SJCRH30 (cell line): ENCODE results near the gene BAZ1A. TPM values are rescaled to one million over a fixed set of nuclear protein-coding genes. Genes with fewer than 3 reads are reported as not detected.

Experiments used
- DNase-seq, 2 experiments: peaks; one replicate each; pipeline ENCODE4 v3.0.0-alpha.2; 2015 to 2020
- H3K27ac ChIP-seq: fragments of 250-450 bp; sonication (Bioruptor Pico); 2 replicates; pipeline ENCODE4 v1.5.1; 2020; ENCODE audit warnings: mild to moderate bottlenecking, moderate library complexity
- H3K27me3 ChIP-seq: fragments of 250-450 bp; sonication (Bioruptor Pico); 2 replicates; pipeline ENCODE4 v1.5.1; 2020; ENCODE audit warnings: mild to moderate bottlenecking, moderate library complexity
- H3K36me3 ChIP-seq: fragments of 250-450 bp; sonication (Bioruptor Pico); 2 replicates; pipeline ENCODE4 v1.5.1; 2020; ENCODE audit warnings: mild to moderate bottlenecking, moderate library complexity
- H3K4me1 ChIP-seq: fragments of 250-450 bp; sonication (Bioruptor Pico); 2 replicates; pipeline ENCODE4 v1.5.1; 2020; ENCODE audit warnings: mild to moderate bottlenecking, moderate library complexity
- H3K4me3 ChIP-seq: fragments of 250-450 bp; sonication (Bioruptor Pico); 2 replicates; pipeline ENCODE4 v1.5.1; 2020; ENCODE audit warnings: mild to moderate bottlenecking, moderate library complexity
- H3K9me3 ChIP-seq: fragments of 250-450 bp; sonication (Bioruptor Pico); replicated peaks from 2 replicates; pipeline ENCODE4 v1.5.1; 2020; ENCODE audit warnings: mild to moderate bottlenecking, moderate library complexity
- total RNA-seq: library from RNA; depleted of rRNA; stranded (reverse); fragments of >200 nt; shearing (Covaris generic); gene quantifications from 2 replicates; pipeline ENCODE4 v1.2.3, GENCODE V29; 2014; rRNA removed

Gene BAZ1A, protein sequence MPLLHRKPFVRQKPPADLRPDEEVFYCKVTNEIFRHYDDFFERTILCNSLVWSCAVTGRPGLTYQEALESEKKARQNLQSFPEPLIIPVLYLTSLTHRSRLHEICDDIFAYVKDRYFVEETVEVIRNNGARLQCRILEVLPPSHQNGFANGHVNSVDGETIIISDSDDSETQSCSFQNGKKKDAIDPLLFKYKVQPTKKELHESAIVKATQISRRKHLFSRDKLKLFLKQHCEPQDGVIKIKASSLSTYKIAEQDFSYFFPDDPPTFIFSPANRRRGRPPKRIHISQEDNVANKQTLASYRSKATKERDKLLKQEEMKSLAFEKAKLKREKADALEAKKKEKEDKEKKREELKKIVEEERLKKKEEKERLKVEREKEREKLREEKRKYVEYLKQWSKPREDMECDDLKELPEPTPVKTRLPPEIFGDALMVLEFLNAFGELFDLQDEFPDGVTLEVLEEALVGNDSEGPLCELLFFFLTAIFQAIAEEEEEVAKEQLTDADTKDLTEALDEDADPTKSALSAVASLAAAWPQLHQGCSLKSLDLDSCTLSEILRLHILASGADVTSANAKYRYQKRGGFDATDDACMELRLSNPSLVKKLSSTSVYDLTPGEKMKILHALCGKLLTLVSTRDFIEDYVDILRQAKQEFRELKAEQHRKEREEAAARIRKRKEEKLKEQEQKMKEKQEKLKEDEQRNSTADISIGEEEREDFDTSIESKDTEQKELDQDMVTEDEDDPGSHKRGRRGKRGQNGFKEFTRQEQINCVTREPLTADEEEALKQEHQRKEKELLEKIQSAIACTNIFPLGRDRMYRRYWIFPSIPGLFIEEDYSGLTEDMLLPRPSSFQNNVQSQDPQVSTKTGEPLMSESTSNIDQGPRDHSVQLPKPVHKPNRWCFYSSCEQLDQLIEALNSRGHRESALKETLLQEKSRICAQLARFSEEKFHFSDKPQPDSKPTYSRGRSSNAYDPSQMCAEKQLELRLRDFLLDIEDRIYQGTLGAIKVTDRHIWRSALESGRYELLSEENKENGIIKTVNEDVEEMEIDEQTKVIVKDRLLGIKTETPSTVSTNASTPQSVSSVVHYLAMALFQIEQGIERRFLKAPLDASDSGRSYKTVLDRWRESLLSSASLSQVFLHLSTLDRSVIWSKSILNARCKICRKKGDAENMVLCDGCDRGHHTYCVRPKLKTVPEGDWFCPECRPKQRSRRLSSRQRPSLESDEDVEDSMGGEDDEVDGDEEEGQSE (N-terminal part only)
- 51.9 and 60.8 TPM in 2 replicates for total RNA-seq

DNA sequence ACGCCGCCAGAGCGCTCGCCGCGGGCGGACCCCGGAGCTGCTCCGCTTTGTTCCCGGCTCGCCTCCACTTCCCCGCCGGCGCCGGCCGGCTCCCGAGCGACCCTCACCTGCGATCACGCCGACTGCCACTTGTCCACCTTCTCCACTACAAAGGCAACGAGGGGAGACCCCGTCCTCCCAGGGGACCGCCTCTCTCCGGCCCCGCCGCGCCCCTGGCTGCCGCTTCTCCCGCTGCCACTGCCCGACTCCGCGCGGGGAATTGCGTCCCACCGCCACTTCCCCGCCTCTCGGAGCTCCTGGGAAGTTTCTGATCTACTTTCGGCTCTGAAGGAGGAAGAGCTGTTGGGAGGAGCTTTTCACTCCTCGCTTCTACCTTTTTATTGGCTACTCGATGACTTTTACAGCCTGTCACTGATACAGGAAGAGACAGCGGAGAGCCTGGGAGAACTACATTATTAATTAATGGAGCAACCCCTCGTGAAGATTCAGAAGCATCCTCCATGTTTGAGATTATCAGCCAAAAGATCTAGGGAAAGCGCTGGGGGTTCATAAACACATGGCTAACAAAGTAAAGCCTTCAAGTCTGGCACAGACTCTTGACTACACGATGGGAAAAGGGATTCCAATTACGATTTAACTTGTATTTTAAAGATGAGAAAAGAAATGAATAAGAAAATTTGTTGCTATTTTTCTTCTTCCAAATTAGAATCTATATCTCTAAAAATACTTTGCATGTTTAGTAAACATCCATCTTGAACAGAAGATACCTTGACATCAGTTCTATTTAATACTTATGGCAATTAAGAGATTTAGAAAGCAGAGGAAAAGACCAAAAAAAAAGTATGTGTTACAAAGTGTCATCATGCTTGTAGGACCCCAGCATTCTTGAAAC lies at the start of gene BAZ1A:
Gene BAZ1A, minus strand, starts transcription at position 330 of the 892 bp plus-strand sequence. CDS start 756 bp downstream, outside the sequence.
- 0 out of 2 replicates have a peak, but pooled peaks cover under 1% of the 10 kb centered on the region for H3K36me3 ChIP-seq
- no peaks in the 10 kb centered on the region for H3K27me3 ChIP-seq
- peak within 1 kb of the TSS; percentile 85 for H3K4me3 ChIP-seq
- DNase-seq = peak; percentile 80 to 94
- peak within 1 kb of the TSS; percentile 76 for H3K27ac ChIP-seq
- peaks cover 4% of the 10 kb centered on the region; the same call in 1 of the 2 replicates for H3K4me1 ChIP-seq
- no peaks in the 10 kb centered on the region for H3K9me3 ChIP-seq

GRCh38 chr14:34920339-34920738 lies 45.2 kb upstream of the BAZ1A start:
- H3K4me3 ChIP-seq = no peak overlapping the region
- no peaks in the 10 kb centered on the region for H3K27me3 ChIP-seq
- no peak for DNase-seq
- H3K9me3 ChIP-seq = no peaks in the 10 kb centered on the region
- H3K27ac ChIP-seq = no peak overlapping the region
- no peaks in the 10 kb centered on the region for H3K4me1 ChIP-seq
- H3K36me3 ChIP-seq = no peaks in the 10 kb centered on the region

DNA sequence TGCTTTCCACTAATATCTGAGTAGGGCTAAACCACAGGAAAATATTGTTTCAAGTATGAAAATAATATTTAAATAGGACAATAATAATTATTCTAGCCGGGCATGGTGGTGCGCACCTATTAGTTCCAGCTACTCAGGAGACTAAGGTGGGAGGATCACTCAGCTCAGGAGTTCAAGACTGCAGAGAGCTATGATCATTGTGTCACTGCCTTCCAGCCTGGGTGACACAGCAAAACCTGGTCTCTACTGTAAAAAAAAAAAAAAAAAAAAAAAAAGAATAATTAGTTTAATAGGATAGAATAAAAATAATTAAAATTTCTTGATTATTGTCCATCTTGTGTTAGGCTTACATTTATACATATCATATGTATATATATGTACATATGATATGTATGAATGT lies 38.5 kb upstream of the BAZ1A start:
- H3K36me3 ChIP-seq = no peaks in the 10 kb centered on the region
- DNase-seq = no peak
- no peak overlapping the region for H3K27ac ChIP-seq
- H3K4me3 ChIP-seq = no peak overlapping the region
- peaks cover 9% of the 10 kb centered on the region; the same call in 1 of the 2 replicates for H3K4me1 ChIP-seq
- H3K9me3 ChIP-seq = no peaks in the 10 kb centered on the region
- H3K27me3 ChIP-seq = no peaks in the 10 kb centered on the region

GRCh38 chr14:34912966-34913365 lies 37.8 kb upstream of the BAZ1A start:
- H3K27me3 ChIP-seq = no peaks in the 10 kb centered on the region
- H3K4me1 ChIP-seq = peaks cover 9% of the 10 kb centered on the region; the same call in 1 of the 2 replicates
- H3K27ac ChIP-seq = no peak overlapping the region
- H3K4me3 ChIP-seq = no peak overlapping the region
- H3K36me3 ChIP-seq = no peaks in the 10 kb centered on the region
- H3K9me3 ChIP-seq = no peaks in the 10 kb centered on the region
- peak in 1 of 2 experiments; percentile 13 for DNase-seq

- peaks cover 9% of the 10 kb centered on the region; the same call in 1 of the 2 replicates for H3K4me1 ChIP-seq
- H3K27ac ChIP-seq = no peak overlapping the region
- H3K4me3 ChIP-seq = no peak overlapping the region
- no peaks in the 10 kb centered on the region for H3K27me3 ChIP-seq
- H3K36me3 ChIP-seq = no peaks in the 10 kb centered on the region
- H3K9me3 ChIP-seq = no peaks in the 10 kb centered on the region
- peak in 1 of 2 experiments; percentile 13 for DNase-seq
These were observed 37.0 kb upstream of the BAZ1A start for GRCh38 chr14:34912182-34912581.

GRCh38 chr14:34911209-34912150 lies 36.3 kb upstream of the BAZ1A start:
- Histone ChIP-seq H3K9me3 (no peaks in the 10 kb centered on the region), H3K27ac (no peak overlapping the region), H3K4me3 (no peak overlapping the region), H3K36me3 (no peaks in the 10 kb centered on the region), H3K27me3 (no peaks in the 10 kb centered on the region), H3K4me1 (peaks cover 9% of the 10 kb centered on the region; the same call in 1 of the 2 replicates)
- DNase-seq = peak; percentile 50 to 51

DNA sequence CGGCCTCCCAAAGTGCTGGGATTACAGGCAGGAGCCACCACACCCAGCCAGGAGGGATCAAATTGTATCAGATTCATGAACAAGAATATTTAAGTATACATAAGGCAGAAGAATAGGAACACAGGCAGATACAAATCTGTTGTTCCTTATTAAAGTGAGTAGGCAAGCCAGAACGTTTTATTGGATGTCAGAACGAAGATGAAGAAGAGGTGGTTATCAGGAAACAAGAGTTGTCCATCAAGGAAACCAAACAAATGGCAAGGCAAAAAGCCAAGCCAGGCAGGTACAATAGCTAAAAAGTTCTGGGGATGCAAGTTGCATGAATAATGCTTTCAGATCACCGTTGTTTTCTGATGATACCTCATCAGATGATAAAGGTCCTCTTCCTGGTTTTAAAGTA lies 31.1 kb upstream of the BAZ1A start:
- DNase-seq = no peak
- H3K4me1 ChIP-seq = no peaks in the 10 kb centered on the region
- H3K9me3 ChIP-seq = no peaks in the 10 kb centered on the region
- H3K36me3 ChIP-seq = no peaks in the 10 kb centered on the region
- H3K27me3 ChIP-seq = no peaks in the 10 kb centered on the region
- H3K27ac ChIP-seq = no peak overlapping the region
- H3K4me3 ChIP-seq = no peak overlapping the region

DNA sequence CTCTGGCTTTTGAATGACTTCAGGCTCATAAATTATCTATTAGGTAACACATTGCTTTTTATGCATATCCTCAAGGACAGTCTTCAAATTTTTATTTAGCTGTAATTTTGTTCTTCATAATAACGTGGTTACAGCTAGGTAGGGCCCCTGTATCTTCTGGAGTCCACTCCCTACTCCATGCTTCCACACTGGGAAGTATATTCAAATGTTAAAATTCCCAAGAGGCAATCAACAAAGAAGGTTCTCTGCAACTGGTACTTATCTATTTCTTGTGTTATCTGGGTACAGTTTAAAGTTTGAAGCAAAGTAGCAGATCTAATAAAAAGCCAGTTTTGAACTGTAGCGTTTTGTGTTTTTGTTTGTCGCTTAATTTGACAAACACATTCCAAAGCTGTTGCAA lies 20.1 kb upstream of the BAZ1A start:
- Histone ChIP-seq H3K36me3 (no peaks in the 10 kb centered on the region), H3K27me3 (no peaks in the 10 kb centered on the region), H3K4me3 (no peak overlapping the region), H3K27ac (no peak overlapping the region), H3K4me1 (no peaks in the 10 kb centered on the region), H3K9me3 (no peaks in the 10 kb centered on the region)
- no peak for DNase-seq

GRCh38 chr14:34890937-34891336 lies 15.8 kb upstream of the BAZ1A start:
- Histone ChIP-seq H3K27ac (no peak overlapping the region), H3K36me3 (no peaks in the 10 kb centered on the region), H3K9me3 (no peaks in the 10 kb centered on the region), H3K4me1 (no peaks in the 10 kb centered on the region), H3K27me3 (no peaks in the 10 kb centered on the region), H3K4me3 (no peak overlapping the region)
- DNase-seq = no peak

- no peaks in the 10 kb centered on the region for H3K4me1 ChIP-seq
- H3K27me3 ChIP-seq = no peaks in the 10 kb centered on the region
- H3K4me3 ChIP-seq = no peak overlapping the region
- no peak overlapping the region for H3K27ac ChIP-seq
- H3K36me3 ChIP-seq = no peaks in the 10 kb centered on the region
- no peaks in the 10 kb centered on the region for H3K9me3 ChIP-seq
- DNase-seq = no peak
These were observed 13.0 kb upstream of the BAZ1A start for GRCh38 chr14:34888186-34888585.

DNA sequence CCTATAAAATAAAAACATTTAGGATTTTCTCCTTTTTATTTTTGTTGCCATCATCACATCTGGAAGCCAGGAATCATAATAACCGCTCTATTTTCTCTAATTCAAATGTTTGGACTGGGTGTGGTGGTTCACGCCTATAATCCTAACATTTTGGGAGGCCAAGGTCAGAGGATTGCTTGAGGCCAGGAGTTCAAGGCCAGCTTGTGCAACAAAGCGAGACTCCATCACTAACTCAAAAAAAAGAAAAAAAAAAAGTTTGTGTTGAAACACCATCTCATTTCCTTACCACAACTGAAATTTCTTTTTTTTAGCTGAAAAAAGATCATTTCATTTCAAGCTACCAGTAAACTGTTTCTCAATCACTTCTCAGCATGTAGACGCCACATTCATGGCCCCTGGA lies 8.8 kb upstream of the BAZ1A start:
- Histone ChIP-seq H3K27me3 (no peaks in the 10 kb centered on the region; the same call in 1 of the 2 replicates), H3K4me1 (no peaks in the 10 kb centered on the region), H3K4me3 (no peak overlapping the region), H3K36me3 (no peaks in the 10 kb centered on the region), H3K27ac (no peak overlapping the region), H3K9me3 (no peaks in the 10 kb centered on the region)
- DNase-seq = no peak

DNA sequence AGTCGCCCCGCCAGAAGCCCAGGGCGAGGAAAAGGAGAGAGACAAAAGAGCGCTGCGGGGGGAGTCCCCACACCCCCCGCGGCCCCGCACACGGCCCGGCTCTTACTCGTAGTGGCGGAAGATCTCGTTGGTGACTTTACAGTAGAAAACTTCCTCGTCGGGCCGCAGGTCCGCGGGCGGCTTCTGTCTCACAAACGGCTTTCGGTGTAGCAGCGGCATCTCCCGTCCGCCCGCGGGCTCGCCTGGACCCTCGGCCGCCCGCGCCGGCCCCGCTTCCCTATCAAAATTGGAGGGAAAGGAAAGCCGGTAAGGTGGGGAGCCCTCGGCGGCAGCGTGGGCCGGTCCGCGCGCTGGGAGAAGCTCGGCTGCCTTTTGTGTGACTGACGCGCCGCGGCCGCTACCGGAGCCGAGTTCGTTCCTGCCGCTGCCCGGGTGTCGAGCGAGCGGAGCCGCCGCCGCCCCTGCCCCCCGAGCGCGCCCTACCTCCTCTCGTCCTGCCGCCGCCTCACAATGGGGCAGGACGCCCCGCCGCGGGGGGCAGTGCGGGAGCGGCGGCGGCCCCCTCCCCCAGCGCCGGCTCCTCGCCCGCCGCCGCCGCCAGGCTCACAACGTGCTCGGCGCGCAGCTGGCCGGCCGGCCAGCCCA lies 652 bp downstream of the BAZ1A start:
- peaks cover 4% of the 10 kb centered on the region; the same call in 1 of the 2 replicates for H3K4me1 ChIP-seq
- no peaks in the 10 kb centered on the region for H3K27me3 ChIP-seq
- 0 out of 2 replicates have a peak, but pooled peaks cover 6% of the 10 kb centered on the region for H3K36me3 ChIP-seq
- peak; percentile 65 to 66 for DNase-seq
- H3K4me3 ChIP-seq = peak overlapping the region; percentile 85
- no peaks in the 10 kb centered on the region for H3K9me3 ChIP-seq
- peak overlapping the region; percentile 76 for H3K27ac ChIP-seq
